GM18868 (cell line): ENCODE results near the gene SEC24D.
"Not testable (repeated sequence)": the region's sequence is repeated elsewhere in the genome, so short reads cannot be mapped to it uniquely, and the experiment has no call there.

Experiments
- ATAC-seq: cut with Tn5 transposase; IDR thresholded peaks from one replicate; pipeline ENCODE4 v1.9.1; 2021; ENCODE audit warnings: mild to moderate bottlenecking, moderate library complexity; ENCODE audit not compliant: unreplicated experiment

The SEC24D gene, protein sequence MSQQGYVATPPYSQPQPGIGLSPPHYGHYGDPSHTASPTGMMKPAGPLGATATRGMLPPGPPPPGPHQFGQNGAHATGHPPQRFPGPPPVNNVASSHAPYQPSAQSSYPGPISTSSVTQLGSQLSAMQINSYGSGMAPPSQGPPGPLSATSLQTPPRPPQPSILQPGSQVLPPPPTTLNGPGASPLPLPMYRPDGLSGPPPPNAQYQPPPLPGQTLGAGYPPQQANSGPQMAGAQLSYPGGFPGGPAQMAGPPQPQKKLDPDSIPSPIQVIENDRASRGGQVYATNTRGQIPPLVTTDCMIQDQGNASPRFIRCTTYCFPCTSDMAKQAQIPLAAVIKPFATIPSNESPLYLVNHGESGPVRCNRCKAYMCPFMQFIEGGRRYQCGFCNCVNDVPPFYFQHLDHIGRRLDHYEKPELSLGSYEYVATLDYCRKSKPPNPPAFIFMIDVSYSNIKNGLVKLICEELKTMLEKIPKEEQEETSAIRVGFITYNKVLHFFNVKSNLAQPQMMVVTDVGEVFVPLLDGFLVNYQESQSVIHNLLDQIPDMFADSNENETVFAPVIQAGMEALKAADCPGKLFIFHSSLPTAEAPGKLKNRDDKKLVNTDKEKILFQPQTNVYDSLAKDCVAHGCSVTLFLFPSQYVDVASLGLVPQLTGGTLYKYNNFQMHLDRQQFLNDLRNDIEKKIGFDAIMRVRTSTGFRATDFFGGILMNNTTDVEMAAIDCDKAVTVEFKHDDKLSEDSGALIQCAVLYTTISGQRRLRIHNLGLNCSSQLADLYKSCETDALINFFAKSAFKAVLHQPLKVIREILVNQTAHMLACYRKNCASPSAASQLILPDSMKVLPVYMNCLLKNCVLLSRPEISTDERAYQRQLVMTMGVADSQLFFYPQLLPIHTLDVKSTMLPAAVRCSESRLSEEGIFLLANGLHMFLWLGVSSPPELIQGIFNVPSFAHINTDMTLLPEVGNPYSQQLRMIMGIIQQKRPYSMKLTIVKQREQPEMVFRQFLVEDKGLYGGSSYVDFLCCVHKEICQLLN

DNA sequence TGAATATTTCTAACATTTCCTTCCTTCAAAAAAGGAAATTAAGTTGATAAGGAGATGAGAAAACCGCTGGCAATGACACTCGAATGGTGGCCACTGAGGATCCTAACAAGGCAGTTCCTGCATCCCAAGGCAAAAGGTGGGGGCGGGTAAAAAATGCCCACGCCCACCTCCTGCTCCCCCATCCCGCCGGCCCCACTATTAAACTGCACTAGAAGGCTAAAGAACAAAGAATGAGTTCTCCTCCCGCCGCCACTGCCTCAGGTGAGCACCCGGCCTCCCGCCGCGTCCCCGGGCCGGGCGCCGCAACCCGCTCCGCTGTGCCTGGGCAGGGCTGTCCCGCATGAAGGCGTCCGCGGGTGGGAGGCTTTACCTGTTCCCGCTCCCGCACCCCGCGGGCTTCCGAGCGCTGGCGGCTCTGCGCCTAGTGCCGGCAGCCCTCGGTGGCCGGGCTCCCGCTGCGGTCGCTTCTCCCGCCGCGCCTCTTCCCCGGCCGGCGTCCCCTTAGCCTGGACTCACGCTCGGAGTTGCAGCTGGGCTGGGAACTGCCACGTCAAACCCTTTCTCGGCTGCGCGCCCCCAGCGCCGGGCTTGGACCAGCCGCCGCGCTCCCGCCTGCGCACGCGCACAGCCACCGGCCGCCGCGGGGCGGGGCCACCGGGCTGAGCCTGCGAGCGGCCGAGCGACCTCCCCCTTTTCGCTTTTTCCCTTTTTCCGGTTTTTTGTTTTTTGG, at the start of gene SEC24D:
TSS of gene SEC24D (minus strand) at position 556 of the 730 bp plus-strand sequence. CDS start 2,430 bp downstream, outside the sequence.
- peak; percentile 73 for ATAC-seq

- no peak for ATAC-seq
These were observed 48.8 kb upstream of the SEC24D start for GRCh38 chr4:118884716-118885115.

- ATAC-seq = no peak
These were observed 47.9 kb upstream of the SEC24D start for GRCh38 chr4:118883861-118884260.

- ATAC-seq = no peak
These were observed 45.7 kb upstream of the SEC24D start for GRCh38 chr4:118881512-118882146.

DNA sequence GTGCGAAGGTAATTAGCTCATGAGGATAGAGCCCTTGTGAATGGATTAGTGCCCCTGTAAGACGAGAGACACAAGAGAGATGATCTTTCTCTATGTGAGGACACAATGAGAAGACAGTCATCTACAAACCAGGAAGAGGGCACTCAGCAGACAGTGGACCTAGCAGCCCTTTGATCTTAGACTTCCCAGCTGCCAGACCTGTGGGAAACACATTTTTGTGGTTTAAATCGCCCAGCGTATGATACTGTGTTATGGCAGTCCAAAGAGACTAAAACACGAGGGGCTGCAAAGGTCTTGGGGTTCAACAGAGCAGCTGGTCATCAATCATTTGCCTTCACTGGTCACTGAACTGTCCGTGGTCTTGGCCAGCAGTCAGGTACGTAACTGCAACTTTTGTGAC, 43.5 kb upstream of the SEC24D start:
- no peak for ATAC-seq

DNA sequence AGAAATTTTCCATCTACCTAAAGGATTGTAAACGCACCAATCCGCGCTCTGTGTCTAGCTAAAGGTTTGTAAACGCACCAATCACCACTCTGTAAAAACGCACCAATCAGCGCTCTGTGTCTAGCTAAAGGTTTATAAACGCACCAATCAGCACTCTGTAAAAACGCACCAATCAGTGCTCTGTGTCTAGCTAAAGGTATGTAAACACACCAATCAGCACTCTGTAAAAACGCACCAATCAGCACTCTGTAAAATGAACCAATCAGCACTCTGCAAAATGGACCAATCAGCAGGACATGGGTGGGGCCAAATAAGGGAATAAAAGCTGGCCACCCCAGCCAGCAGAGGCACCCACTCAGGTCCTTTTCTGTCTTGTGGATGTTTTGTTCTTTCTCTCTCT, 42.6 kb upstream of the SEC24D start:
- not testable (repeated sequence) for ATAC-seq

- no peak for ATAC-seq
These were observed 41.9 kb upstream of the SEC24D start for GRCh38 chr4:118877797-118878196.

- ATAC-seq = no peak
These were observed 36.3 kb upstream of the SEC24D start for GRCh38 chr4:118872181-118872580.

DNA sequence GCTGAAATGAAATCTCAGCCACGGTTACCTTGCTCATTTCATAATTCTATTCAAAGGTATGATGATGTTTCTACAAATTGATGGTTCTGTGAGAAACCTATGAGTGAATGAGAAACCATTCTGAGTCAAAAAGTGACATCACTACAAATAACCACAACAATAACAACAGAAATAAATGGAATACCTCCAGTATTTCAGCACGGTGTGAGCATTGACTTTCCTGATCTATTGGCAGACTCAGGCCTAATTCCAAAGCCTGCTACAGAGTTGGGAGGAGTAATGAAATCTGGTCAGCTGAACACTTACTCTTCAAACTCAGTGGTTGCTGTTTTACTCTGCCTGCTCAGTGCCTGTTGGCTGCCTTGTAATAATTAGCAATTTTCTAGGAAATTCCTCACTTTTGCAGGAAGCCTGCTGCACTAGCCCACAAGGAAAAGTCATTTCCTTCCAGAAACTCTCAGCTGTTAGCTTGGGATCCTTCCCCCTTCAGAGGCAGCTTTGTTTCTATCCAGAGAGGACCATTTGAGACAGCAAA, 33.9 kb upstream of the SEC24D start:
- peak; percentile 48 for ATAC-seq

DNA sequence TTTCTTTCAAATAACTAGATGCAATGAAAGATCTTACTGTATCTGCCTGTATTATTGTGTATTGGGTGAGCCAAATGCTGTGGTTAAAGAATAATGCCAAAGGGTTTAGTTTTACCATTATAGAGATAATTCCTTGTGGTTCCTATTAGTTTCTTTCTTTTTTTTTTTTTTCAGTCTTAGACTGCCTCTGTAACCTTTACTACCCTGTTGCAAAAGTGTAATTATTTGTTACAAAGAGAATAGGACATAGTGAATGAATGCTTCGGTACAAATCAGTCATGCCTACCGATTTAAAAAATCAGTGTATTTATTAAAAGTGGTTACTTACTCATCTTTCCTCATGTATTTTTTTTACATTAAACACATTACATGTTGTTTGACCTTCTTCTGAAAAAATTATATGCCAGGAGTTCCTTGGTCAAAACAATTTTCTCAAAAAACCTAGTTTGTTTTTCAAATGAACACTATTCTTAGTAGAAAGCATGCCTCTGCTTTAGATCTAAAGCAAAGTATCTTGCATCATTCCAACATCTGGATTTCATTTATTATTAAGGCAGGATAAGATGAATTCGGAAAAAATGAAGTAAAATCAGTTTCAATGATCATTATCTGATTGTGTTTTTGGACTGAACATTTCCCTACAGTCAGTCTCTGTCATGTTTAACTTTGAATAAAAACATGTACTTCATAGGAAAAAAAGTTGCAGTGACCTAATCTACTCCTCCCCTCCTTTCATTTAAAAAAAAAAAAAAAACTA, 31.6 kb upstream of the SEC24D start:
- no peak for ATAC-seq

DNA sequence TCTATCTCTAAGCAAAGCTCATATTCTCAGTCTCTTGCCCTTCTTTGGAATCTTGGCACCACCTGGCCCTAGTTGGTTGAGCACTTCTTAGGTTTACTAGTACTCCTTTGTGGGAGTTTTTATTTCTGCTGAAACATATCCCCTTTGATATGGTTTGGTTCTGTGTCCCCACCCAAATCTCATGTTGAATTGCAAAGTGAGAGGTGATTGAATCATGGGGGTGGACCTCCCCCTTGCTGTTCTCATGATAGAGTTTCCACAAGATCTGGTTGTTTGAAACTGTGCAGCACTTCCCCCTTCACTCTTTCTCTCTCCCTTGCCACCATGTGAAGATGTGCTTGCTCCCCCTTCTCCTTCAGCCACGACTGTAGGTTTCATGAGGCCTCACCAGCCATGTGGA, 30.5 kb upstream of the SEC24D start:
- ATAC-seq = no peak

DNA sequence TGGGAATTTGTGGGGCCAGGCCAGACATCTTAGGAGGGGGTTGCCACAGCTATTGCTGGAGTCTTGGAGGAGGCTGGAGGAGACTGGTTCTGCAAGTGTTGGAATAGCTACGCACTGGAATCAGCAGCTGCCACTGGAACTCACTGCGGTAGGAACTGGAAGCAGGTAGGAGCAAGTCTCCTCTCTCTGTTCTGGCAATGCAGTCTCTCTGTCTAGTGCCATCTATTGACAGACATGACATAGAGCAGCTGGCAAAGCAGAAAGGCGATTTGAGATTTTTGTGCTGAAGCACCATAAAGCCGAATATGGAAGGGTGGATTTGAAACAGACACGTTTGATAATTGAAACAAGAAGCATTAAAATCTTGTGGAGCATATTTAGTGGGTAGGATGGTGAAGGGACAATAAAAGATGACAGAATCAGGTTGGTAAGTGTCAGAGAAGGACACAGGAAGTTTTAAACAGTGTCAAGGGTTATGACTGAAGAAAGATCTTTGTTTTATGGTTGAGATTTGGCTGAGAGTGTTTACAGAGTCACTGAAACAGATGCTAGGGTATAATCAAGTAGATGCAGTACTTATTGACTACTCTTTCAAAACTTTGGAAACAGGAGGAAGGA, 29.3 kb upstream of the SEC24D start:
- ATAC-seq = peak; percentile 78

- no peak for ATAC-seq
These were observed 22.9 kb upstream of the SEC24D start for GRCh38 chr4:118858779-118859178.

- ATAC-seq = no peak
These were observed 21.8 kb upstream of the SEC24D start for GRCh38 chr4:118857760-118858159.

- ATAC-seq = peak; percentile 86
These were observed 14.7 kb upstream of the SEC24D start for GRCh38 chr4:118850488-118851173.

DNA sequence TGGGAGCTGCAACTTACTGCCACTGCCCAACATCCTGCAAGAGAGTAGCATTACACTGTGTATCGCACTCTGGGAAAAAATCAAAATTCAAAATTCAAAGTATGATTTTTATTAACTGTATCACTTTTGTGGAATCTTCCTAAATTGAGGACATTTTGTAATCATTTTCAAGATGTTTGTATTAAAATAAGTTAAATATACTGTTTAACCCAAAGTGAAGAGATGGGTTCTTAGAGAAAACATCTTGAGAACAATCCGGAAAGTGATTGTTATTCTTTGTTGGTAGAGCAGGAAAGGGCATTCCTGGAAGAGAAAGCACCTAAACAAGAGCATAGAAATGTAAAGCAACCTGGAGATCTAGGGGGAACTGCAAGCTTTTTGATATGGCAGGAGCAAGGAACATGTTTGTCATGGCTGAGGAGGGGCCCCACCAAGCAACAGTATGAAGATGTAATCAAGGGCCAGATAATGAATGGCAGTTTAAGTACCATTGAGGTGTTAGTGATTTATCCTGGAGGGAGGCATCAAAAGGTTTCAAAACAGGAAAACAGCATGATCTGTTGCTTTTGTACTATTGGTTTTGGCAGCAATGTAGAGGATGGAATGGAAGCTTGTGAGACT, 14.1 kb upstream of the SEC24D start:
- peak; percentile 15 for ATAC-seq

GRCh38 chr4:118848901-118849300, 13.0 kb upstream of the SEC24D start:
- ATAC-seq = no peak

DNA sequence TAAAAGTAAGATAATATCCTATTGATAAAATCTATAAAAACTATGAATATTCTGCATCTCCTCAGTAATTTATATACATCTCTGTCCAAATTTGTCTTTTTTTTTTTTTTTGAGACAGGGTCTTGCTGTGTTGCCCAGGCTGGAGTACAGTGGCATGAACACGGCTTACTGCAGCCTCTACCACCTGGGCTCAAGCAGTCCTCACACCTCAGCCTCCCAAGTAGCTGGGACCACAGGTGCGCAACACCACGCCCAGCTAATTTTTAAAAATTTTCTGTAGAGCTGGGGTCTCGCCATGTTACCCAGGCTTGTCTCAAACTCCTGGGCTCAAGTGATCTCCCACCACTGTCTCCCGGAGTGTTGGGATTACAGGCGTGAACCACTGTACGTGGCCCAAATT, 12.3 kb upstream of the SEC24D start:
- ATAC-seq = no peak
